Ovary (tissue), 9 donors: ENCODE data around the gene IGF1R. TPM values are rescaled to one million over a fixed set of nuclear protein-coding genes. Genes with fewer than 3 reads are reported as not detected.

Source experiments
- DNase-seq, 5 donors: peaks; one replicate each; pipeline ENCODE4 v3.0.0-alpha.2; 2019 to 2020
- H3K27ac ChIP-seq, 2 donors: fragments of 200-600 bp; one replicate each; pipeline versions ENCODE4 v1.5.1 to v1.8.0; 2019 to 2022
- H3K27me3 ChIP-seq: fragments of 200-600 bp; one replicate; pipeline ENCODE4 v1.8.0; 2022
- H3K36me3 ChIP-seq: fragments of 200-600 bp; sonication (generic); one replicate; pipeline ENCODE4 v1.5.1; 2019
- H3K4me1 ChIP-seq: one replicate; pipeline ENCODE4 v1.8.1; 2013; ENCODE audit warnings: mild to moderate bottlenecking, moderate library complexity; ENCODE audit not compliant: insufficient read depth
- H3K4me3 ChIP-seq: fragments of 200-600 bp; sonication (generic); one replicate; pipeline ENCODE4 v1.5.1; 2017
- H3K9me3 ChIP-seq, 2 donors: fragments of 200-600 bp in 1 of 2; sonication (generic) in 1 of 2; one replicate each; pipeline versions ENCODE4 v1.5.1 to v1.8.1; 2013 to 2019; ENCODE audit warnings: mild to moderate bottlenecking in 1 of 2, moderate library complexity in 1 of 2
- CTCF ChIP-seq, 3 donors: fragments of 450-650 bp in 2 of 3; fragments of 200-600 bp in 1 of 3; IDR thresholded peaks; one replicate each; pipeline versions ENCODE4 v1.5.1 to v1.8.0; 2016 to 2022; ENCODE audit warnings: antibody characterized with exemption in 3 of 3, mild to moderate bottlenecking in 1 of 3
- EP300 ChIP-seq: sonication (generic); formaldehyde crosslinking; IDR thresholded peaks from one replicate; pipeline ENCODE4 v1.6.1; 2017; ENCODE audit warnings: antibody characterized with exemption
- POLR2A ChIP-seq: fragments of 450-650 bp; IDR thresholded peaks from one replicate; pipeline ENCODE4 v1.6.1; 2017; ENCODE audit warnings: antibody characterized with exemption, mild to moderate bottlenecking, moderate library complexity
- WGBS, 3 donors: extraction: QIAGEN DNeasy Blood & Tissue Kit in 1 of 3; methylation state at CpG; one replicate each; pipeline versions ENCODE4 v1.1.5 to v1.1.7; 2013 to 2017; 5-methylcytosine and 5-hydroxymethylcytosine counted together
- intact Hi-C, 4 donors: fragments of 100-400 bp; cut with DNase I; formaldehyde crosslinking; loops; one replicate each; pipeline versions ENCODE4 v1.11.0 to v1.15.1; 2022 to 2023
- polyA plus RNA-seq, 2 donors: library from polyadenylated mRNA; stranded (reverse); fragments of 200-250 nt in 1 of 2; fragments of 350-450 nt in 1 of 2; fragmentation: Illumina TruSeq in 1 of 2; extraction: RNeasy Lipid Tissue Mini Kit (QIAGEN cat#74804) in 1 of 2; gene quantifications; one replicate each; pipeline ENCODE4 v1.2.3, GENCODE V29; 2013 to 2014
- total RNA-seq, 7 donors: library from RNA; depleted of rRNA in 2 of 7; stranded (reverse); fragments of >200 nt in 2 of 7; fragmentation: NEBNext Ultra II Directional in 3 of 7; extraction: Animal tissue kit (Norgen Biotek cat#: 25700) in 3 of 7; gene quantifications; one replicate each; pipeline versions ENCODE4 v1.1.0 to v1.2.4, GENCODE V29; 2016 to 2023
- donor health status: DM: no; HTN: no; CAD: no; lungs with moderate emphysema.
- donor health status: DM: no; HTN: no; CAD: no.
- donor health status: Bipolar disorder and iron deficiency.
- donor health status: DM: yes; HTN: yes; CAD: no.
- donor health status: DM: no; HTN: no; CAD: no.
- donor health status: DM: yes; HTN: yes; CAD: no.

Gene IGF1R
- total and polyA plus RNA-seq, 9 donors = 15.4 to 88.7 (median 68.9) TPM

- no peak for DNase-seq
- intact Hi-C loops = no loop called here
- H3K4me3 ChIP-seq = no peak overlapping the region
- TF ChIP-seq EP300 (no peak), CTCF (IDR thresholded peaks at IDR 0.05) (no peak), POLR2A (no peak)
- H3K4me1 ChIP-seq = peaks cover 16% of the 10 kb centered on the region
- no peak overlapping the region for H3K27ac ChIP-seq
- no peaks in the 10 kb centered on the region for H3K9me3 ChIP-seq
- 58 to 79% (median 73%) methylated on average over 2 of the region's 2 CpGs for WGBS, 3 donors
- no peaks in the 10 kb centered on the region for H3K27me3 ChIP-seq
- no peaks in the 10 kb centered on the region for H3K36me3 ChIP-seq
Measured at GRCh38 chr15:98744506-98744905, 96.2 kb downstream of the IGF1R start.

GRCh38 chr15:98745179-98745578, 96.8 kb downstream of the IGF1R start:
- intact Hi-C loops = no loop called here
- Histone ChIP-seq H3K36me3 (no peaks in the 10 kb centered on the region), H3K27me3 (no peaks in the 10 kb centered on the region), H3K9me3 (no peaks in the 10 kb centered on the region), H3K27ac (no peak overlapping the region), H3K4me3 (no peak overlapping the region), H3K4me1 (peaks cover 15% of the 10 kb centered on the region)
- TF ChIP-seq POLR2A = no peak
- no peak for TF ChIP-seq CTCF (IDR thresholded peaks at IDR 0.05)
- no peak for TF ChIP-seq EP300
- WGBS, 3 donors = 82 to 98% (median 96%) methylated on average over 3 of the region's 3 CpGs
- DNase-seq = no peak

GRCh38 chr15:98745650-98746374, 97.5 kb downstream of the IGF1R start:
- intact Hi-C loops = no loop called here
- Histone ChIP-seq H3K9me3 (no peaks in the 10 kb centered on the region), H3K27me3 (no peaks in the 10 kb centered on the region), H3K4me1 (peaks cover 17% of the 10 kb centered on the region), H3K36me3 (no peaks in the 10 kb centered on the region), H3K4me3 (no peak overlapping the region), H3K27ac (no peak overlapping the region)
- 81 to 86% (median 85%) methylated on average over 10 of the region's 10 CpGs for WGBS, 3 donors
- no peak for DNase-seq
- TF ChIP-seq POLR2A = no peak

GRCh38 chr15:98746375-98747155, 98.2 kb downstream of the IGF1R start:
- intact Hi-C loops = no loop called here
- Histone ChIP-seq H3K4me1 (peaks cover 20% of the 10 kb centered on the region), H3K9me3 (no peaks in the 10 kb centered on the region), H3K4me3 (no peak overlapping the region), H3K27ac (no peak overlapping the region), H3K27me3 (no peaks in the 10 kb centered on the region), H3K36me3 (no peaks in the 10 kb centered on the region)
- DNase-seq = no peak
- no peak for TF ChIP-seq EP300
- 86 to 89% (median 88%) methylated on average over 8 of the region's 8 CpGs for WGBS, 3 donors

GRCh38 chr15:98751767-98752166, 103.4 kb downstream of the IGF1R start:
- intact Hi-C loops = no loop called here
- H3K4me3 ChIP-seq = no peak overlapping the region

More at GRCh38 chr15:98751767-98752166, 103.4 kb downstream of the IGF1R start:
- peaks cover 14% of the 10 kb centered on the region for H3K4me1 ChIP-seq
- no peaks in the 10 kb centered on the region for H3K27me3 ChIP-seq
- no peak for DNase-seq
- no peak overlapping the region for H3K27ac ChIP-seq
- TF ChIP-seq EP300 = no peak
- TF ChIP-seq POLR2A = no peak
- no peak for TF ChIP-seq CTCF (IDR thresholded peaks at IDR 0.05)
- no peaks in the 10 kb centered on the region for H3K36me3 ChIP-seq
- no peaks in the 10 kb centered on the region for H3K9me3 ChIP-seq
- WGBS, 3 donors = 41 to 57% (median 41%) methylated on average over 4 of the region's 4 CpGs
